ENCODE measurements around the gene SLC5A3. TPM values are rescaled to one million over a fixed set of nuclear protein-coding genes. Genes with fewer than 3 reads are reported as not detected.

Gene SLC5A3
- total RNA-seq, 1 donor from 2014 or later, result 17.4 TPM

- no peak for ATAC-seq
- Histone ChIP-seq H3K27me3 (ENCODE audit: low read depth) (no peaks in the 10 kb centered on the region), H3K4me3 (no peak overlapping the region), H3K36me3 (no peaks in the 10 kb centered on the region), H3K4me1 (no peaks in the 10 kb centered on the region), H3K9me3 (no peaks in the 10 kb centered on the region), H3K27ac (no peak overlapping the region)
- DNase-seq, result no peak
- intact Hi-C loops (cut with DNase I), result no loop called here
- no peak for TF ChIP-seq CTCF (IDR thresholded peaks at IDR 0.05)
Observed at GRCh38 chr21:34113842-34114241, 40.5 kb downstream of the SLC5A3 start.

GRCh38 chr21:34115160-34115559 is 41.8 kb downstream of the SLC5A3 start:
- Histone ChIP-seq H3K9me3 (no peaks in the 10 kb centered on the region), H3K27me3 (ENCODE audit: low read depth) (no peaks in the 10 kb centered on the region), H3K36me3 (no peaks in the 10 kb centered on the region), H3K4me3 (no peak overlapping the region), H3K4me1 (no peaks in the 10 kb centered on the region), H3K27ac (no peak overlapping the region)
- no peak for TF ChIP-seq CTCF (IDR thresholded peaks at IDR 0.05)
- DNase-seq (no peak), ATAC-seq (no peak)
- intact Hi-C loops (cut with DNase I), result no loop called here

GRCh38 chr21:34116569-34116968 is 43.2 kb downstream of the SLC5A3 start:
- Histone ChIP-seq H3K9me3 (no peaks in the 10 kb centered on the region), H3K27ac (no peak overlapping the region), H3K36me3 (no peaks in the 10 kb centered on the region), H3K4me1 (no peaks in the 10 kb centered on the region), H3K4me3 (no peak overlapping the region), H3K27me3 (ENCODE audit: low read depth) (no peaks in the 10 kb centered on the region)
- TF ChIP-seq CTCF (IDR thresholded peaks at IDR 0.05), result no peak
- ATAC-seq (no peak), DNase-seq (no peak)
- intact Hi-C loops (cut with DNase I), result no loop called here

- Histone ChIP-seq H3K4me1 (no peaks in the 10 kb centered on the region), H3K27me3 (ENCODE audit: low read depth) (no peaks in the 10 kb centered on the region), H3K4me3 (no peak overlapping the region), H3K27ac (no peak overlapping the region), H3K9me3 (no peaks in the 10 kb centered on the region), H3K36me3 (peaks cover 10% of the 10 kb centered on the region)
- ATAC-seq, result no peak
- no peak for TF ChIP-seq CTCF (IDR thresholded peaks at IDR 0.05)
- DNase-seq, result no peak
- intact Hi-C loops (cut with DNase I), result no loop called here
Observed at GRCh38 chr21:34120867-34121266, 47.5 kb downstream of the SLC5A3 start.

GRCh38 chr21:34122047-34122446 is 48.7 kb downstream of the SLC5A3 start:
- ATAC-seq, result no peak

More at GRCh38 chr21:34122047-34122446, 48.7 kb downstream of the SLC5A3 start:
- Histone ChIP-seq H3K4me3 (no peak overlapping the region), H3K9me3 (no peaks in the 10 kb centered on the region), H3K36me3 (peaks cover 22% of the 10 kb centered on the region), H3K4me1 (no peaks in the 10 kb centered on the region), H3K27ac (no peak overlapping the region), H3K27me3 (ENCODE audit: low read depth) (no peaks in the 10 kb centered on the region)
- DNase-seq, result no peak
- no peak for TF ChIP-seq CTCF (IDR thresholded peaks at IDR 0.05)
- intact Hi-C loops (cut with DNase I), result no loop called here

Other genes starting within 250 kb of the SLC5A3 start
- gene ATP5PO, start 157.8 kb upstream of the SLC5A3 start, total RNA-seq, result 100 TPM
- 44.5 TPM for gene MRPS6, start within 50 bp of the SLC5A3 start, total RNA-seq